ENCODE measurements around the gene SEPTIN7. TPM values are rescaled to one million over a fixed set of nuclear protein-coding genes. Genes with fewer than 3 reads are reported as not detected.

SEPTIN7 gene
- total RNA-seq, 1 experiment from 2014 or later, result 266 TPM

DNA sequence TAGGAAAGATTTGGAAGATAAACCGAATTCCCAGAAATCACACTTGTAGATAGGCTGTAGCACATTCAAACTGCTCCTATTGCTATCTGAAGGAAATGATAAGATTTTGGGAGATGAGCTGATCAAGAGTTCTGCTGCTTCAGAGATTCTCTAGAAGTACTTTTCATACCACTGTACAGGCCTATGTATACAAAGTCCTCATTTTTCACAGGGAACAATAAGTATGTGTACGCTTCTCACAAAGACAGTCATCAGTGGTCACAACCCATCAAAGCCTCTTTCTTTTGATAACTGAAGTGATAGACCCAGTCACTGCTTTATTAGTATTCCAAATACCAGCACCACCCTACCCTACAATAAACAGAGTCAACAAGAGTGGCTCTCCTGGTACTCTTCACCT lies 15.6 kb upstream of the SEPTIN7 start:
- DNase-seq (ENCODE audit: low read depth), result no peak

- DNase-seq (ENCODE audit: low read depth), result no peak
Observed at GRCh38 chr7:35787925-35788324, 12.9 kb upstream of the SEPTIN7 start.

GRCh38 chr7:35792472-35792871 lies 8.4 kb upstream of the SEPTIN7 start:
- no peak for DNase-seq (ENCODE audit: low read depth)

GRCh38 chr7:35792873-35793489 lies 7.9 kb upstream of the SEPTIN7 start:
- no peak for DNase-seq (ENCODE audit: low read depth)

GRCh38 chr7:35797311-35797710 lies 3.5 kb upstream of the SEPTIN7 start:
- DNase-seq (ENCODE audit: low read depth), result no peak

- peak; percentile 87 for DNase-seq (ENCODE audit: low read depth)
Observed at GRCh38 chr7:35799846-35800717, 775 bp upstream of the SEPTIN7 start.

GRCh38 chr7:35801392-35802101 lies 690 bp downstream of the SEPTIN7 start:
- peak; percentile 53 for DNase-seq (ENCODE audit: low read depth)

DNA sequence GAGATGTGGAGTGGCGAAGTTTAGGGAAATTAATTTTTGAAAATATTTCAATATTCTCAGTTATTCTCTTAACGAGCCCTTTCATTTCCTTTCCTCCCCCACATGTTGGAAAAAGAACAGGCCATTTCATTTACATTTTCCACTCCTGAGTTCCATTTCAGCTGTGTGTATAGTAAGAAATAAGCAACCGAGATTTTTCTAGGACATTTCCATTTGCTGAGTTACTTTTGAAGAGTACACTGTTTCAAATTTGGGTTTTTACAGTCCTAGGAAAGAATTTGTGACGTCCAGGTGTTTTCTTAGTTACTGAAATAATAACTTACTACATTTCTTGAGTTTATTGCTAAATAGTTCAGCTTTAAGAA lies 1.2 kb downstream of the SEPTIN7 start:
- DNase-seq (ENCODE audit: low read depth), result no peak

DNA sequence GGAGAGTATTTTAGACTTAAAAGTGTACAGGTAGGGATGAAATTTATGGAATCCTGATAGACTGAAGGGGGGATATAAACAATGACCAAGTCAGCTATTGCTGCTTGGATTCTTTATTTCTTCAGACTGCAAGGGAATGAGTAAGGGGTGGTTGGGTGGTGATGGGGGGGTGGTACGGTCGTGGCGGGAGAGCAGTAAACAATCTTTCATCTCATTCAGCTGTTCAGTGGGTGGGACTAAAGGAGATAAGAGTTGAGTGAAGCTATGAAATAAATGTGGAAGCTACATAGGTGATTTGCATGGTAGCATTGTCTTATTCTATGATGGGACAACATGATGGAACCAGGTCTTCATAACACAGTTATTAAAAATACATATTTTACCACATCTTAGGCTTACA lies 1.8 kb downstream of the SEPTIN7 start:
- peak; percentile 7 for DNase-seq (ENCODE audit: low read depth)

- no peak for DNase-seq (ENCODE audit: low read depth)
Observed at GRCh38 chr7:35804231-35804970, 3.5 kb downstream of the SEPTIN7 start.

GRCh38 chr7:35805876-35806275 lies 5.0 kb downstream of the SEPTIN7 start:
- DNase-seq (ENCODE audit: low read depth), result no peak

DNA sequence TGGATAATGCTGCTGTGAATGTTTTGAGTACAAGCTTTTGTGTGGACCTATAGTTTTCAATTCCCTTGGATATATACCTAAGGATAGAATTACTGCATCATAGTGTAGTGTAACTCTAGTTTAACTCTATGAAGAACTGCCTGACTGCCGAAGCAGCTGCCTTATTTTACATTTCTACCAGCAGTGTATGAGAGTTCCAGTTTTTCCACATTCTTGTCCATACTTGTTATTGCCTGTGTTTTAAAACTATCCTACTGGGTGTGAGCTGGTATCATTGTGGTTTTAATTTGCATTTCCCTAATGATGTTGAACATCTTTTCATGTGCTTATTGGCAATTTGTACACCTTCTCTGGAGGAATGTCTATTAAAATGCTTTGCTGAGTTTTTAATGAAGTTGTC lies 15.7 kb downstream of the SEPTIN7 start:
- no peak for DNase-seq (ENCODE audit: low read depth)

DNA sequence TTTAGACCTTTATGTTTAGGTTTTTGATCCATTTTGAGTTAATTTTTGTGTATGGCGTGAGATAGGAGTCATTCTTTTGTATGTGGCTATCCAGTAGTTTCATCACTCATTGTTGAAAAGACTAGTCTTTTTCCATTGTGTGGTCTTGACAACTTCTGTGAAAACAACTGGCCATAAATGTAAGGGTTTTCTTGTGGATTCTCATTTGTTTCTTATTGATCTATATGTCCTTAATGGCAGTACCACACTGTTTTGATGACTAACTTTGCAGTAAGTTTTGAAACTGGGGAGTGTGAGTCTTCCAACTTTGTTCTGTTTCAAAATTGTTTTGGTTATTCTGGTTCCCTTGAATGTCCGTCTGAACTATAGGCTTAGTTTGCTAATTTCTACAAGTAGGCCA lies 16.3 kb downstream of the SEPTIN7 start:
- no peak for DNase-seq (ENCODE audit: low read depth)

DNA sequence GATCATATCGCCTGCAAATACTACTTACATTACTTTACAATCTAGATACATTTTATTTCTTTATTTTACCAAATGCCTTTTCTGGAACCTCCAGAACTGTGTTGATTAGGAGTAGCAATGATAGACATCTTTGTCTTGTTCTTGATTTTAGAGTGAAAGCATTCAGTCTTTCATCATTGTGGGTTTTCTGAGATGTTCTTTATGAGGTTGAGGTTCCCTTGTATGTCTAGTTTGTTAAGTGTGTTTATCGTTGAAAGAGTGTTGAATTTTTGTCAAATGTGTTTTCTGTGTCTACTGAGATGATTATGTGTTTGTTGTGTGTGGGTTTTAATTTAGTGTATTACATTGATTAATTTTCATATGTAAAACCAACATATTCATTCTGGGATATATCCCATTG lies 17.1 kb downstream of the SEPTIN7 start:
- DNase-seq (ENCODE audit: low read depth), result no peak

DNA sequence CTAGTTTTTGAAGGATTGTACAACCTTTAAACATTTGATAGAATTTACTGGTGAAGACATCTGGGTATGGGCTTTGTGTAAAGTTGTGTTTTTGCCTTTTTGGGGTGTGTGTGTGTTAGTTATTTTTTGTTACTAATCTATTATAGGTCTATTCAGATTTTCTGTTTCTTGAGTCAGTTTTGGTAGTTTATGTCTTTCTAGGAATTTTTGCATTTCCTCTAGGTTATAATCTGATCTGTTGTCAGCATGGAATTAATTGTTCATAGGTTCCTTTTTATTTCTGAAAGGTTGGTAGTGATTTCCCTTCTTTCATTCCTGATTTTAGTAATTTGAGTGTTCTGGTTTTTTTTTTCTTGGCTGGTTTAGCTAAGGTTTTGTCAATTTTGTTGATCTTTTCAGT lies 17.7 kb downstream of the SEPTIN7 start:
- no peak for DNase-seq (ENCODE audit: low read depth)

GRCh38 chr7:35819310-35819709 lies 18.5 kb downstream of the SEPTIN7 start:
- DNase-seq (ENCODE audit: low read depth), result no peak

- DNase-seq (ENCODE audit: low read depth), result no peak
Observed at GRCh38 chr7:35819954-35820703, 19.3 kb downstream of the SEPTIN7 start.

DNA sequence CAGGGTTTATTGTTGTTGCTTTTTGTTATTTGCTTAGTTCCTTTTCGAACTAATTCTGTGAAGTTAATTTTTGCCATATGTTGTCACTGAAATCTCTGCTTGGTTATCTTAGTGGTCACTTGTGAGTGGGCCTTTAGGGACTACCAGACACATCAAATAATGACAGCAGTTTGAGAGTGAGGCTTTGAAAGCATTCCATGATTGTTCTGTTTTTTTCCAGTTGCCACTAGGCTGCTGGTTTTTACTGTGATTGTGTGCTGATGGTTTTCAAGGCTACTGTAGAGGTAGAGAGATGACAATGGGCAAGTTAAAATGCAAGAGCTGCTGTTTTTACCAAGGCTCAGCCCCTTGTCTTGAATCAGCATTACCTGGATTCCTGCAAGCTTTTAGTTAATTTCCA lies 20.0 kb downstream of the SEPTIN7 start:
- no peak for DNase-seq (ENCODE audit: low read depth)

- DNase-seq (ENCODE audit: low read depth), result no peak
Observed at GRCh38 chr7:35823440-35823839, 22.6 kb downstream of the SEPTIN7 start.

DNA sequence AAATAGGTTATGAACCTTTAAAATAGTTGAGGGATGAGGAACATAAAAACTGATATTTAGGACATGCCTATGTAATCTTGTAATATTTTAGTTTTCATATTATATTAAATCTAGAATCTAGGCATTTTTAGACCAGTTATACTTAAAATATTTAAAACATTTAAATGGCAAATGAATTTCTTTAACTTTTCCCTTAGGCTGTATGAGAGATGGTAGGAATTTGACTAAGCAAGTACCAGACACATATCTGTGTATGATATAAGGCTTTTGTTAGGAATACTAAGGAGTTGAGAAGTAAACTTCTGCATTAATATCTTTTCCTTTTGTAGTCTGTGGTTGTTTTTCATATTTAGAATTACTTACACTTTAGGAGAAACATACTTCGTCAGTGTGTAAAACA lies 25.1 kb downstream of the SEPTIN7 start:
- DNase-seq (ENCODE audit: low read depth), result no peak

DNA sequence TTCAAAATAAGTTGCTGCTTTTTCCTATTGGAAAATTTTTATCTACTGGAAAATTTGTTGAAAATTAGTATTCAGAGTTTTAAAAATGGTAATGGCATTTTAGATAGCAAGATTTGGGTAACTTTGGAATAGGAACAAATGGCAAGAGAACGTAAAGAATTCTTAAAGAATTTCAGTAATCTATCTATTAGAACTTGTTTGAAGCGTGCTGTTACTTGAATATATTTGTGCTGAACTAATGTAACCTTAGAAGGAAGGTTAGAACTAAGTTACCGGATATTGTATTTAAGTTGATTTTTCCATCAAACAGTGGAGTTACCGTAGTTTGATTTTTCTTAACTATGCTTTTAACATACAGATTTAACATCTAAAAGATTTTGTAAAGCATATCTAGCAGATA lies 25.9 kb downstream of the SEPTIN7 start:
- DNase-seq (ENCODE audit: low read depth), result no peak

All from HT1080 (cell line).